ENCODE results near the gene GMCL2. TPM values are rescaled to one million over a fixed set of nuclear protein-coding genes. Genes with fewer than 3 reads are reported as not detected.

Gene GMCL2
- total and polyA plus RNA-seq, 9 donors = not detected

DNA sequence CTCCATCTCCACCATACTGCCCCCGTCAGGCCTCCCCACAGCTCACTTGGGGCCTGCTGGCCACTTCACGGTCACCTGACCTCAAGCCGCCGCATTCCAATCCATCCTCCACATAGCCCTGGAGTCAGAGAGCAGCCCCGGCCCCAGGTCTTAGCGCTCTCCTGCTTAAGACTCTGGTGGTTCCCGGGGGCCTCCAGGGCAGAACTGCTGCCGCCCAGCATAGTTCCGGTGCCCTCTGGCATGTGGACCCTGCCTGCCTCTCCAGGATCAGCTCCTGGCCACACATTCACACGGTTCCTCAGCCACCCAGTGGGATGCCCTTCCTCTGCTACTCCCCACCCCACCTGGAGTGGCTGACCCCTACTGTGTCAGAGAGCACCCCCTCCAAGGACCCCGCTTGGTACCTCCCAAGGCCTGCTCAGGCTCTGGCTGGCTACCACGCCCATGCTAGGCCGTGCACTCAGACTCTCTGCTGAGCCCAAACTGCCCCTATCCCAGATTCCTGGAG lies 36.7 kb upstream of the GMCL2 start:
- no peak for DNase-seq
- Histone ChIP-seq H3K36me3 (no peaks in the 10 kb centered on the region), H3K4me1 (ENCODE audit: insufficient read depth) (no peaks in the 10 kb centered on the region), H3K27me3 (no peaks in the 10 kb centered on the region), H3K4me3 (no peak overlapping the region), H3K9me3 (no peaks in the 10 kb centered on the region), H3K27ac (no peak overlapping the region)
- intact Hi-C loops (cut with DNase I) = loop anchor here in 1 of 4 donors (10.0 kb wide), 1 partner anchor 79 kb away; no protein-coding TSS in a partner anchor
- WGBS, 3 donors = 57 to 60% (median 58%) methylated on average over 13 of the region's 13 CpGs
- no peak for TF ChIP-seq POLR2A (IDR thresholded peaks at IDR 0.05)
- no peak for TF ChIP-seq EP300 (IDR thresholded peaks at IDR 0.05)
- TF ChIP-seq, protein P1, sequence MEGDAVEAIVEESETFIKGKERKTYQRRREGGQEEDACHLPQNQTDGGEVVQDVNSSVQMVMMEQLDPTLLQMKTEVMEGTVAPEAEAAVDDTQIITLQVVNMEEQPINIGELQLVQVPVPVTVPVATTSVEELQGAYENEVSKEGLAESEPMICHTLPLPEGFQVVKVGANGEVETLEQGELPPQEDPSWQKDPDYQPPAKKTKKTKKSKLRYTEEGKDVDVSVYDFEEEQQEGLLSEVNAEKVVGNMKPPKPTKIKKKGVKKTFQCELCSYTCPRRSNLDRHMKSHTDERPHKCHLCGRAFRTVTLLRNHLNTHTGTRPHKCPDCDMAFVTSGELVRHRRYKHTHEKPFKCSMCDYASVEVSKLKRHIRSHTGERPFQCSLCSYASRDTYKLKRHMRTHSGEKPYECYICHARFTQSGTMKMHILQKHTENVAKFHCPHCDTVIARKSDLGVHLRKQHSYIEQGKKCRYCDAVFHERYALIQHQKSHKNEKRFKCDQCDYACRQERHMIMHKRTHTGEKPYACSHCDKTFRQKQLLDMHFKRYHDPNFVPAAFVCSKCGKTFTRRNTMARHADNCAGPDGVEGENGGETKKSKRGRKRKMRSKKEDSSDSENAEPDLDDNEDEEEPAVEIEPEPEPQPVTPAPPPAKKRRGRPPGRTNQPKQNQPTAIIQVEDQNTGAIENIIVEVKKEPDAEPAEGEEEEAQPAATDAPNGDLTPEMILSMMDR (IDR thresholded peaks at IDR 0.05) = no peak

DNA sequence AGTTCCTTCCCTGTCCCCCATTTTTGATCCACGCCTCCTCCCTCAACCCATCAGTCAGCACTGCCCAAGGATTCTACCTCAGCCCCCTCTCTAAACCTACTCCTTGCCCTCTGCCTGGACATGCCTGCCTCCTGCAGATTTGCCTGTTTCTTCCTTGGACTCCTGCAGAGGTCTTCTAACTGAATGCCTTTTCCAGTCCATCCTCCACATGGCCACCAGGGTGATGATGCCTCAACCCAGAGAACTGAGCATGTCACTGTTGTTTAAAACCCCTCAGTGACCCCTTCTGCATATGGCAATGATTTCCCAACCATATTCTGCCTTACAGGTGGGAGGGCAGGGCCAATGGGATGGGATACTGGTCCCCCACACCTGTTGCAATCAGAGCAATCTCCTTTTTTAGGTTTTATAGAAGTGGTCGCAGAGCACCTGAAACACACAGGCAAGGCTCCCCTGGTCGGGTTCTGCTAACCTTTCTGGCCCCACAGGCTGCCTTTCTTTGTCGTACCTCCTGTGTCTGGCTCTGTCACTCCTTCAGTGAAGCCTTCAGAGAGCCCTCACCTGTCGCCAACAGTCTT lies 36.1 kb upstream of the GMCL2 start:
- no peak for DNase-seq
- H3K36me3 ChIP-seq = no peaks in the 10 kb centered on the region

DNA sequence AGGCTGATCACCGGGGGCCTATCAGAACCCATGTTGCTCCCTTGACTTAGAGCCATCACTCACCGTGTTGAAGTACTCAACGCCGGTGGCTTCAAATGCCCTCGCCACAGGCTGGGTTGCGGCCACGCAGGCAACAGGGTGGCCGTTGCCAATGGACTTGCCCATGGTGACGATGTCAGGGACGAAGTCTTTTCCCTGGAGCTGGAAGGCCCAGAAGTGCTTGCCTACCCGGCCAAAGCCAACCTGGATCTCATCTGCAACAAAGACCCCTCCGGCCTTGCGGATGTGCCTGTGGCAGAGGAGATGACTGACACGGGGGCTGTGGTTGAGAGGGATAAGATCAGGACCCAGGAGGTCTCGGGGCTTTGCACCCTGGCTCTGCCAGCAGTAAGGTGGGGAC lies 35.1 kb upstream of the GMCL2 start:
- Histone ChIP-seq H3K4me3 (no peak overlapping the region), H3K27ac (no peak overlapping the region), H3K4me1 (ENCODE audit: insufficient read depth) (no peaks in the 10 kb centered on the region), H3K36me3 (no peaks in the 10 kb centered on the region), H3K9me3 (no peaks in the 10 kb centered on the region), H3K27me3 (no peaks in the 10 kb centered on the region)
- DNase-seq = no peak
- intact Hi-C loops (cut with DNase I) = loop anchor here in 1 of 4 donors (10.0 kb wide), 1 partner anchor 77 kb away; no protein-coding TSS in a partner anchor
- WGBS, 3 donors = 96 to 97% (median 97%) methylated on average over 15 of the region's 15 CpGs
- no peak for TF ChIP-seq POLR2A (IDR thresholded peaks at IDR 0.05)
- TF ChIP-seq, protein P1 (IDR thresholded peaks at IDR 0.05) = no peak
- TF ChIP-seq EP300 (IDR thresholded peaks at IDR 0.05) = no peak

More for the DNA sequence above, 36.1 kb upstream of the GMCL2 start:
- Histone ChIP-seq H3K4me3 (no peak overlapping the region), H3K4me1 (ENCODE audit: insufficient read depth) (no peaks in the 10 kb centered on the region), H3K27ac (no peak overlapping the region), H3K27me3 (no peaks in the 10 kb centered on the region), H3K9me3 (no peaks in the 10 kb centered on the region)
- intact Hi-C loops (cut with DNase I) = loop anchor here in 1 of 4 donors (10.0 kb wide), 1 partner anchor 78 kb away; no protein-coding TSS in a partner anchor
- WGBS, 3 donors = 84 to 86% (median 86%) methylated on average over 5 of the region's 5 CpGs
- TF ChIP-seq POLR2A (IDR thresholded peaks at IDR 0.05) = no peak
- TF ChIP-seq EP300 (IDR thresholded peaks at IDR 0.05) = no peak
- TF ChIP-seq, protein P1 (IDR thresholded peaks at IDR 0.05) = no peak

DNA sequence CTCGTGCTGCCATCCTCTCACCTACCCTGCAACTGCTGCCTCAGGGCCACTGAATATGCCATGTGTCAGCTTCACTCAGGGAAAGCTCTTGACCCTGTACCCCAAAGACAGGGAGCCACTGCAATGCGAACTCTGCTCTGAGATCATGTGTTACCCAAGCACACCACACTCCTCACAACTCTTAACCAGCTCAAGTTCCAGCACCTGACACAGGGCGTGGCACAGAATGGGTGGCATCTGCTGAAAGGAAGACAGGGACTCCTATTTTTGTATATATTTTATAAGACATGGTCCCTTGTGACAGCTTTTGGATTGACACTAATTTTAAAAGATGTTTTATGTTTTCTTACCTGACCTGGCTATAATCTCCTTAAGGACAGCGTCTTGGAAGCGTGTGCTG lies 34.7 kb upstream of the GMCL2 start:
- WGBS, 3 donors = 74 to 95% (median 75%) methylated on average over 5 of the region's 5 CpGs
- no peak overlapping the region for H3K4me3 ChIP-seq
- no peak for DNase-seq
- H3K27ac ChIP-seq = no peak overlapping the region
- intact Hi-C loops (cut with DNase I) = loop anchor here in 1 of 4 donors (10.0 kb wide), 1 partner anchor 77 kb away; no protein-coding TSS in a partner anchor
- H3K27me3 ChIP-seq = no peaks in the 10 kb centered on the region
- H3K36me3 ChIP-seq = no peaks in the 10 kb centered on the region
- TF ChIP-seq EP300 (IDR thresholded peaks at IDR 0.05) = no peak
- TF ChIP-seq, protein P1 (IDR thresholded peaks at IDR 0.05) = no peak
- TF ChIP-seq POLR2A (IDR thresholded peaks at IDR 0.05) = no peak
- no peaks in the 10 kb centered on the region for H3K9me3 ChIP-seq
- no peaks in the 10 kb centered on the region for H3K4me1 ChIP-seq (ENCODE audit: insufficient read depth)

All from ovary (tissue), 9 donors.